ENCODE measurements around the gene ADPRHL1. TPM values are rescaled to one million over a fixed set of nuclear protein-coding genes. Genes with fewer than 3 reads are reported as not detected.

ADPRHL1 gene
- total and polyA plus RNA-seq, 2 donors (not counting 3 experiments of a cell fraction or from before 2014, with no cell fraction given) = 0.52 to 0.97 TPM

GRCh38 chr13:113447596-113447995 lies 5.7 kb downstream of the ADPRHL1 start:
- Histone ChIP-seq H3K27me3 (ENCODE audit: control insufficient read depth in 2 of 2, insufficient read depth in 2 of 2, low read length in 2 of 2) (no peaks in the 10 kb centered on the region), H3K4me2 (ENCODE audit: insufficient read depth, low read length) (no peak overlapping the region), H3K9ac (replicated peaks; ENCODE audit: extremely low read depth, insufficient read depth, low read length) (no peak overlapping the region), H2AFZ (ENCODE audit: low read depth, low read length) (no peak overlapping the region), H4K20me1 (replicated peaks; ENCODE audit: control insufficient read depth, extremely low read depth, insufficient read depth, low read length) (no peaks in the 10 kb centered on the region), H3K27ac (ENCODE audit: insufficient read depth, low read depth, low read length) (no peak overlapping the region), H3K36me3 (ENCODE audit: control insufficient read depth in 2 of 2, extremely low read depth in 1 of 2, insufficient read depth in 2 of 2, low read length in 2 of 2) (no peaks in the 10 kb centered on the region), H3K9me3 (replicated peaks; ENCODE audit: control insufficient read depth, insufficient read depth, low read length) (no peaks in the 10 kb centered on the region), H3K4me1 (ENCODE audit: control insufficient read depth, extremely low read depth, insufficient read depth, low read length) (peaks cover 4% of the 10 kb centered on the region), H3K4me3 (replicated peaks in 1 of 3; ENCODE audit: insufficient read depth in 1 of 3, low read depth in 1 of 3, low read length in 3 of 3) (no peak overlapping the region), H3K79me2 (ENCODE audit: control insufficient read depth, insufficient read depth, low read length) (no peaks in the 10 kb centered on the region), H3K9me1 (replicated peaks; ENCODE audit: control insufficient read depth, extremely low read depth, insufficient read depth, low read length) (no peaks in the 10 kb centered on the region)
- DNase-seq (ENCODE audit: low read depth, low spot score) (no peak), FAIRE-seq (no peak)
- ChIA-PET CTCF (no interaction called here), POLR2A (no interaction called here)
- no peak for TF ChIP-seq MYC (IDR thresholded peaks at IDR 0.05; ENCODE audit: low read depth, low read length)
- no peak for TF ChIP-seq EZH2 (IDR thresholded peaks at IDR 0.05; ENCODE audit: borderline replicate concordance, low read depth, low read length, severe bottlenecking)
- no peak for TF ChIP-seq GATA2 (IDR thresholded peaks at IDR 0.05; ENCODE audit: insufficient read depth, insufficient read length, low read depth, low read length)
- TF ChIP-seq FOS (IDR thresholded peaks at IDR 0.05; ENCODE audit: borderline replicate concordance, insufficient read depth, low read length) = no peak
- no peak for TF ChIP-seq POLR2AphosphoS5 (IDR thresholded peaks at IDR 0.05; ENCODE audit: insufficient read depth, low read depth, low read length)
- no peak for TF ChIP-seq POLR2A (IDR thresholded peaks at IDR 0.05; ENCODE audit: low read depth, low read length)
- TF ChIP-seq CTCF (IDR thresholded peaks at IDR 0.05; ENCODE audit: extremely low read depth in 1 of 2, insufficient read depth in 1 of 2, low read depth in 1 of 2, low read length in 2 of 2) = no peak
- intact Hi-C loops (cut with micrococcal nuclease) (no loop called here), dilution Hi-C loops (cut with MboI; ENCODE audit: extremely low pct_ligation_motif_present, low sequenced_read_pairs) (no loop called here)
- BruUV-seq (replicated peaks) = no TSS peak

GRCh38 chr13:113446488-113446854 lies 6.8 kb downstream of the ADPRHL1 start:
- Histone ChIP-seq H3K27me3 (ENCODE audit: control insufficient read depth in 2 of 2, insufficient read depth in 2 of 2, low read length in 2 of 2) (no peaks in the 10 kb centered on the region), H3K9ac (replicated peaks; ENCODE audit: extremely low read depth, insufficient read depth, low read length) (no peak overlapping the region), H3K9me1 (replicated peaks; ENCODE audit: control insufficient read depth, extremely low read depth, insufficient read depth, low read length) (no peaks in the 10 kb centered on the region), H3K4me1 (ENCODE audit: control insufficient read depth, extremely low read depth, insufficient read depth, low read length) (peaks cover 4% of the 10 kb centered on the region), H3K79me2 (ENCODE audit: control insufficient read depth, insufficient read depth, low read length) (no peaks in the 10 kb centered on the region), H2AFZ (ENCODE audit: low read depth, low read length) (no peak overlapping the region), H3K27ac (ENCODE audit: insufficient read depth, low read depth, low read length) (no peak overlapping the region), H4K20me1 (replicated peaks; ENCODE audit: control insufficient read depth, extremely low read depth, insufficient read depth, low read length) (no peaks in the 10 kb centered on the region), H3K4me3 (replicated peaks in 1 of 3; ENCODE audit: insufficient read depth in 1 of 3, low read depth in 1 of 3, low read length in 3 of 3) (no peak overlapping the region), H3K36me3 (ENCODE audit: control insufficient read depth in 2 of 2, extremely low read depth in 1 of 2, insufficient read depth in 2 of 2, low read length in 2 of 2) (no peaks in the 10 kb centered on the region), H3K9me3 (replicated peaks; ENCODE audit: control insufficient read depth, insufficient read depth, low read length) (no peaks in the 10 kb centered on the region), H3K4me2 (ENCODE audit: insufficient read depth, low read length) (no peak overlapping the region)
- dilution Hi-C loops (cut with MboI; ENCODE audit: extremely low pct_ligation_motif_present, low sequenced_read_pairs) = no loop called here
- CTCF ChIA-PET = no interaction called here
- intact Hi-C loops (cut with micrococcal nuclease) = no loop called here
- BruUV-seq (replicated peaks) = no TSS peak
- FAIRE-seq (no peak), DNase-seq (ENCODE audit: low read depth, low spot score) (no peak)
- POLR2A ChIA-PET = no interaction called here
- TF ChIP-seq CTCF (IDR thresholded peaks at IDR 0.05; ENCODE audit: extremely low read depth in 1 of 2, insufficient read depth in 1 of 2, low read depth in 1 of 2, low read length in 2 of 2) = no peak
- TF ChIP-seq MAX (IDR thresholded peaks at IDR 0.05; ENCODE audit: insufficient read depth, insufficient read length) = no peak
- TF ChIP-seq POLR2AphosphoS5 (IDR thresholded peaks at IDR 0.05; ENCODE audit: insufficient read depth, low read depth, low read length) = no peak
- TF ChIP-seq JUN (IDR thresholded peaks at IDR 0.05; ENCODE audit: borderline replicate concordance, insufficient read depth, insufficient read length, low read depth) = no peak
- TF ChIP-seq FOS (IDR thresholded peaks at IDR 0.05; ENCODE audit: borderline replicate concordance, insufficient read depth, low read length) = no peak
- no peak for TF ChIP-seq EZH2 (IDR thresholded peaks at IDR 0.05; ENCODE audit: borderline replicate concordance, low read depth, low read length, severe bottlenecking)
- no peak for TF ChIP-seq POLR2A (IDR thresholded peaks at IDR 0.05; ENCODE audit: low read depth, low read length)
- no peak for TF ChIP-seq MYC (IDR thresholded peaks at IDR 0.05; ENCODE audit: low read depth, low read length)
- TF ChIP-seq GATA2 (IDR thresholded peaks at IDR 0.05; ENCODE audit: insufficient read depth, insufficient read length, low read depth, low read length) = no peak

Measured in endothelial cell of umbilical vein (primary cell).